ENCODE results near the gene AZGP1. TPM values are rescaled to one million over a fixed set of nuclear protein-coding genes. Genes with fewer than 3 reads are reported as not detected.
A peak's percentile ranks its signal among the peaks of the same experiment; 100 is the strongest.

The AZGP1 gene
- total and polyA plus RNA-seq, 2 of the 13 experiments (the other 11 are each of a cell fraction or from before 2014, with no cell fraction given): 93.8 to 229 TPM

GRCh38 chr7:100003711-100004661 is 28.2 kb upstream of the AZGP1 start (continued):
- no peak for TF ChIP-seq ZNF496 (CRISPR knock-in tag; IDR thresholded peaks at IDR 0.05; ENCODE audit: insufficient replicate concordance)
- no peak for TF ChIP-seq SCMH1 (CRISPR knock-in tag; IDR thresholded peaks at IDR 0.05; ENCODE audit: borderline replicate concordance)
- TF ChIP-seq REL (CRISPR knock-in tag; conservative IDR thresholded peaks at IDR 0.05): no peak
- peak; percentile 92 for TF ChIP-seq ZBTB8A (CRISPR knock-in tag; IDR thresholded peaks at IDR 0.05; ENCODE audit: borderline replicate concordance, low read depth)
- peak; percentile 84; the same call in 1 of the 2 replicates for TF ChIP-seq ZNF670 (CRISPR knock-in tag; IDR thresholded peaks at IDR 0.05; ENCODE audit: borderline replicate concordance)
- TF ChIP-seq ZNF510 (CRISPR knock-in tag; IDR thresholded peaks at IDR 0.05; ENCODE audit: low read depth): 0 out of 2 replicates have a peak, but pooled peaks have one; percentile 79
- no peak for TF ChIP-seq ETV6 (CRISPR knock-in tag; conservative IDR thresholded peaks at IDR 0.05)
- TF ChIP-seq ZNF792 (CRISPR knock-in tag; IDR thresholded peaks at IDR 0.05): peak; percentile 90
- TF ChIP-seq KLF11 (CRISPR knock-in tag; IDR thresholded peaks at IDR 0.05): no peak
- TF ChIP-seq SRY (CRISPR knock-in tag; IDR thresholded peaks at IDR 0.05): no peak; the same call in 1 of the 2 replicates
- TF ChIP-seq RBAK (CRISPR knock-in tag; IDR thresholded peaks at IDR 0.05): no peak
- no peak for TF ChIP-seq ZNF264 (CRISPR knock-in tag; IDR thresholded peaks at IDR 0.05)
- TF ChIP-seq CC2D1A (CRISPR knock-in tag; IDR thresholded peaks at IDR 0.05): 0 out of 2 replicates have a peak, but pooled peaks have one; percentile 51
- TF ChIP-seq RXRA (CRISPR knock-in tag; IDR thresholded peaks at IDR 0.05): peak; percentile 98
- TF ChIP-seq ZSCAN21 (CRISPR knock-in tag; IDR thresholded peaks at IDR 0.05; ENCODE audit: borderline replicate concordance): peak; percentile 52; the same call in 1 of the 2 replicates
- TF ChIP-seq HMG20B (CRISPR knock-in tag; conservative IDR thresholded peaks at IDR 0.05): peak; percentile 79
- no peak for TF ChIP-seq GPBP1L1 (CRISPR knock-in tag; IDR thresholded peaks at IDR 0.05)
- TF ChIP-seq ATF2 (CRISPR knock-in tag; IDR thresholded peaks at IDR 0.05): peak; percentile 75
- no peak for TF ChIP-seq KLF12 (CRISPR knock-in tag; IDR thresholded peaks at IDR 0.05; ENCODE audit: borderline replicate concordance)
- peak; percentile 87 for TF ChIP-seq CSRNP1 (CRISPR knock-in tag; IDR thresholded peaks at IDR 0.05)
- peak; percentile 18; the same call in 1 of the 2 replicates for TF ChIP-seq RFX5 (IDR thresholded peaks at IDR 0.05; ENCODE audit: low read depth, low read length)
- TF ChIP-seq POLR2AphosphoS5 (IDR thresholded peaks at IDR 0.05; ENCODE audit: low read depth, low read length): 0 out of 2 replicates have a peak, but pooled peaks have one; percentile 9
- peak; percentile 94 for TF ChIP-seq ZBTB34 (CRISPR knock-in tag; IDR thresholded peaks at IDR 0.05)
- TF ChIP-seq HNRNPH1 (optimal IDR thresholded peaks at IDR 0.05; ENCODE audit: low read depth, low read length): no peak
- peak; percentile 42; the same call in 1 of the 2 replicates for TF ChIP-seq PHF8 (CRISPR knock-in tag; IDR thresholded peaks at IDR 0.05)

All from HepG2 (cell line).